ENCODE results near the gene ZNRF1. TPM values are rescaled to one million over a fixed set of nuclear protein-coding genes. Genes with fewer than 3 reads are reported as not detected.
"Not testable (repeated sequence)": the region's sequence is repeated elsewhere in the genome, so short reads cannot be mapped to it uniquely, and the experiment has no call there.

ZNRF1 gene
- total RNA-seq, 1 experiment from 2014 or later: 48.2 TPM

- intact Hi-C loops (cut with micrococcal nuclease); H4K20me1 ChIP-seq (ENCODE audit: insufficient read depth); H3K9ac ChIP-seq (ENCODE audit: low read length); H3K36me3 ChIP-seq (ENCODE audit: control insufficient read depth in 1 of 2, insufficient read depth in 2 of 2, low read length in 2 of 2); H3K9me3 ChIP-seq (ENCODE audit: control insufficient read depth in 1 of 2, insufficient read depth in 1 of 2, low read depth in 1 of 2, low read length in 2 of 2); H3K27ac ChIP-seq (ENCODE audit: low read depth, low read length); RAD21 ChIA-PET (ENCODE audit: low non-redundant PET in 1 of 2, low total read pairs in 2 of 2, uncharacterized antibody in 2 of 2, unreplicated experiment in 2 of 2); CTCF ChIA-PET; DNase-seq (ENCODE audit: low read depth, low spot score); H2AFZ ChIP-seq (ENCODE audit: low read depth, low read length, poor library complexity, severe bottlenecking); BruUV-seq (replicated peaks); POLR2A ChIA-PET; ATAC-seq; H3K9me2 ChIP-seq (ENCODE audit: insufficient read depth); H3K4me3 ChIP-seq (replicated peaks in 1 of 2; ENCODE audit: low read depth in 1 of 2, low read length in 2 of 2); H3K4me2 ChIP-seq (ENCODE audit: low read length); H3K27me3 ChIP-seq (ENCODE audit: insufficient read depth, low read length); H3K79me2 ChIP-seq (ENCODE audit: insufficient read depth, low read length): not testable (repeated sequence)
- H3K4me1 ChIP-seq (ENCODE audit: control insufficient read depth in 1 of 2, insufficient read depth in 2 of 2, low read length in 2 of 2): peaks cover 5 to 18% of the 10 kb centered on the region in 2 experiments
These were observed 9.0 kb upstream of the ZNRF1 start for GRCh38 chr16:74989864-74990263.

- no peak overlapping the region for H3K9ac ChIP-seq (ENCODE audit: low read length)
- BruUV-seq (replicated peaks): no TSS peak
- ATAC-seq: no peak
- H3K79me2 ChIP-seq (ENCODE audit: insufficient read depth, low read length): no peaks in the 10 kb centered on the region
- H3K27ac ChIP-seq (ENCODE audit: low read depth, low read length): no peak overlapping the region
- ChIA-PET CTCF (no interaction called here), RAD21 (ENCODE audit: low non-redundant PET in 1 of 2, low total read pairs in 2 of 2, uncharacterized antibody in 2 of 2, unreplicated experiment in 2 of 2) (no interaction called here), POLR2A (no interaction called here)
- H3K9me3 ChIP-seq (ENCODE audit: control insufficient read depth in 1 of 2, insufficient read depth in 1 of 2, low read depth in 1 of 2, low read length in 2 of 2): no peaks in the 10 kb centered on the region
- H4K20me1 ChIP-seq (ENCODE audit: insufficient read depth): no peaks in the 10 kb centered on the region
- DNase-seq (ENCODE audit: low read depth, low spot score): no peak
- TF ChIP-seq SRF (IDR thresholded peaks at IDR 0.05; ENCODE audit: low read depth) (no peak), TCF7L2 (IDR thresholded peaks at IDR 0.05; ENCODE audit: borderline replicate concordance, extremely low read depth, insufficient read depth, insufficient read length) (no peak), EZH2 (IDR thresholded peaks at IDR 0.05) (no peak), ELF1 (IDR thresholded peaks at IDR 0.05; ENCODE audit: borderline replicate concordance, low read depth) (no peak), ZNF274 (IDR thresholded peaks at IDR 0.05; ENCODE audit: low read depth, low read length) (no peak), SP1 (IDR thresholded peaks at IDR 0.05; ENCODE audit: low read depth) (no peak), FOSL1 (IDR thresholded peaks at IDR 0.05; ENCODE audit: low read depth) (no peak), SIN3A (IDR thresholded peaks at IDR 0.05; ENCODE audit: low read depth) (no peak), EGR1 (IDR thresholded peaks at IDR 0.05; ENCODE audit: low read depth) (no peak)
- TF ChIP-seq, protein P1, sequence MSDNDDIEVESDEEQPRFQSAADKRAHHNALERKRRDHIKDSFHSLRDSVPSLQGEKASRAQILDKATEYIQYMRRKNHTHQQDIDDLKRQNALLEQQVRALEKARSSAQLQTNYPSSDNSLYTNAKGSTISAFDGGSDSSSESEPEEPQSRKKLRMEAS (IDR thresholded peaks at IDR 0.05): no peak
- TF ChIP-seq, protein P2, sequence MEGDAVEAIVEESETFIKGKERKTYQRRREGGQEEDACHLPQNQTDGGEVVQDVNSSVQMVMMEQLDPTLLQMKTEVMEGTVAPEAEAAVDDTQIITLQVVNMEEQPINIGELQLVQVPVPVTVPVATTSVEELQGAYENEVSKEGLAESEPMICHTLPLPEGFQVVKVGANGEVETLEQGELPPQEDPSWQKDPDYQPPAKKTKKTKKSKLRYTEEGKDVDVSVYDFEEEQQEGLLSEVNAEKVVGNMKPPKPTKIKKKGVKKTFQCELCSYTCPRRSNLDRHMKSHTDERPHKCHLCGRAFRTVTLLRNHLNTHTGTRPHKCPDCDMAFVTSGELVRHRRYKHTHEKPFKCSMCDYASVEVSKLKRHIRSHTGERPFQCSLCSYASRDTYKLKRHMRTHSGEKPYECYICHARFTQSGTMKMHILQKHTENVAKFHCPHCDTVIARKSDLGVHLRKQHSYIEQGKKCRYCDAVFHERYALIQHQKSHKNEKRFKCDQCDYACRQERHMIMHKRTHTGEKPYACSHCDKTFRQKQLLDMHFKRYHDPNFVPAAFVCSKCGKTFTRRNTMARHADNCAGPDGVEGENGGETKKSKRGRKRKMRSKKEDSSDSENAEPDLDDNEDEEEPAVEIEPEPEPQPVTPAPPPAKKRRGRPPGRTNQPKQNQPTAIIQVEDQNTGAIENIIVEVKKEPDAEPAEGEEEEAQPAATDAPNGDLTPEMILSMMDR (IDR thresholded peaks at IDR 0.05 in 2 of 3, conservative IDR thresholded peaks at IDR 0.05 in 1 of 3; ENCODE audit: borderline replicate concordance in 1 of 3, insufficient read depth in 1 of 3, low read depth in 2 of 3, low read length in 2 of 3): no peak
- TF ChIP-seq, protein P3, sequence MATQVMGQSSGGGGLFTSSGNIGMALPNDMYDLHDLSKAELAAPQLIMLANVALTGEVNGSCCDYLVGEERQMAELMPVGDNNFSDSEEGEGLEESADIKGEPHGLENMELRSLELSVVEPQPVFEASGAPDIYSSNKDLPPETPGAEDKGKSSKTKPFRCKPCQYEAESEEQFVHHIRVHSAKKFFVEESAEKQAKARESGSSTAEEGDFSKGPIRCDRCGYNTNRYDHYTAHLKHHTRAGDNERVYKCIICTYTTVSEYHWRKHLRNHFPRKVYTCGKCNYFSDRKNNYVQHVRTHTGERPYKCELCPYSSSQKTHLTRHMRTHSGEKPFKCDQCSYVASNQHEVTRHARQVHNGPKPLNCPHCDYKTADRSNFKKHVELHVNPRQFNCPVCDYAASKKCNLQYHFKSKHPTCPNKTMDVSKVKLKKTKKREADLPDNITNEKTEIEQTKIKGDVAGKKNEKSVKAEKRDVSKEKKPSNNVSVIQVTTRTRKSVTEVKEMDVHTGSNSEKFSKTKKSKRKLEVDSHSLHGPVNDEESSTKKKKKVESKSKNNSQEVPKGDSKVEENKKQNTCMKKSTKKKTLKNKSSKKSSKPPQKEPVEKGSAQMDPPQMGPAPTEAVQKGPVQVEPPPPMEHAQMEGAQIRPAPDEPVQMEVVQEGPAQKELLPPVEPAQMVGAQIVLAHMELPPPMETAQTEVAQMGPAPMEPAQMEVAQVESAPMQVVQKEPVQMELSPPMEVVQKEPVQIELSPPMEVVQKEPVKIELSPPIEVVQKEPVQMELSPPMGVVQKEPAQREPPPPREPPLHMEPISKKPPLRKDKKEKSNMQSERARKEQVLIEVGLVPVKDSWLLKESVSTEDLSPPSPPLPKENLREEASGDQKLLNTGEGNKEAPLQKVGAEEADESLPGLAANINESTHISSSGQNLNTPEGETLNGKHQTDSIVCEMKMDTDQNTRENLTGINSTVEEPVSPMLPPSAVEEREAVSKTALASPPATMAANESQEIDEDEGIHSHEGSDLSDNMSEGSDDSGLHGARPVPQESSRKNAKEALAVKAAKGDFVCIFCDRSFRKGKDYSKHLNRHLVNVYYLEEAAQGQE (IDR thresholded peaks at IDR 0.05; ENCODE audit: low read depth): no peak
- intact Hi-C loops (cut with micrococcal nuclease): no loop called here
- no peak overlapping the region for H3K4me2 ChIP-seq (ENCODE audit: low read length)
- H3K4me3 ChIP-seq (replicated peaks in 1 of 2; ENCODE audit: low read depth in 1 of 2, low read length in 2 of 2): no peak overlapping the region
- H3K4me1 ChIP-seq (ENCODE audit: control insufficient read depth in 1 of 2, insufficient read depth in 2 of 2, low read length in 2 of 2): peaks cover 5 to 15% of the 10 kb centered on the region in 2 experiments
- H3K36me3 ChIP-seq (ENCODE audit: control insufficient read depth in 1 of 2, insufficient read depth in 2 of 2, low read length in 2 of 2): no peaks in the 10 kb centered on the region
- H3K27me3 ChIP-seq (ENCODE audit: insufficient read depth, low read length): no peaks in the 10 kb centered on the region
- no peaks in the 10 kb centered on the region for H3K9me2 ChIP-seq (ENCODE audit: insufficient read depth)
- H2AFZ ChIP-seq (ENCODE audit: low read depth, low read length, poor library complexity, severe bottlenecking): no peak overlapping the region
These were observed 8.0 kb upstream of the ZNRF1 start for GRCh38 chr16:74990832-74991231.
